ENCODE data around the gene ONECUT1. TPM values are rescaled to one million over a fixed set of nuclear protein-coding genes. Genes with fewer than 3 reads are reported as not detected.

The ONECUT1 gene
- total and polyA plus RNA-seq, 10 donors: not detected

- intact Hi-C loops (cut with DNase I; ENCODE audit: low total_unique reads): no loop called here
- H3K36me3 ChIP-seq: no peaks in the 10 kb centered on the region
These were observed 7.6 kb downstream of the ONECUT1 start for GRCh38 chr15:52782514-52782913.

GRCh38 chr15:52780172-52780980 lies 9.8 kb downstream of the ONECUT1 start:
- Histone ChIP-seq H3K27me3 (replicated peaks in 1 of 7) (peaks cover 13 to 98% (median 48%) of the 10 kb centered on the region in 7 donors), H3K27ac (peak overlapping the region in 4 of 8 donors; percentile 41 to 57 (median 46)), H3K4me3 (peak overlapping the region in 3 of 8 donors; percentile 2 to 52 (median 5)), H3K4me1 (peaks cover 6 to 45% (median 39%) of the 10 kb centered on the region in 6 donors), H3K9me3 (peaks cover 0 to 6% (median 0%) of the 10 kb centered on the region in 8 donors), H3K36me3 (no peaks in the 10 kb centered on the region)
- WGBS, 5 donors: 3 to 5% (median 4%) methylated on average over 18 of the region's 18 CpGs
- TF ChIP-seq POLR2AphosphoS5 (IDR thresholded peaks at IDR 0.05) (no peak), CTCF (IDR thresholded peaks at IDR 0.05 in 8 of 11, conservative IDR thresholded peaks at IDR 0.05 in 3 of 11) (peak; percentile 51 to 87 (median 79))
- intact Hi-C loops (cut with DNase I; ENCODE audit: low total_unique reads): no loop called here
- DNase-seq: peak; percentile 81

More at GRCh38 chr15:52782514-52782913, 7.6 kb downstream of the ONECUT1 start:
- Histone ChIP-seq H3K4me3 (no peak overlapping the region), H3K27me3 (replicated peaks in 1 of 7) (peaks cover 20 to 100% (median 69%) of the 10 kb centered on the region in 7 donors), H3K9me3 (peaks cover 0 to 6% (median 0%) of the 10 kb centered on the region in 8 donors), H3K27ac (no peak overlapping the region), H3K4me1 (peaks cover 6 to 65% (median 46%) of the 10 kb centered on the region in 6 donors)
- no peak for TF ChIP-seq CTCF (IDR thresholded peaks at IDR 0.05 in 8 of 11, conservative IDR thresholded peaks at IDR 0.05 in 3 of 11)
- TF ChIP-seq POLR2AphosphoS5 (IDR thresholded peaks at IDR 0.05): no peak
- TF ChIP-seq POLR2A (IDR thresholded peaks at IDR 0.05): no peak
- no peak for DNase-seq
- 38 to 63% (median 45%) methylated on average over 1 of the region's 1 CpG for WGBS, 5 donors

GRCh38 chr15:52778457-52778856 lies 11.7 kb downstream of the ONECUT1 start:
- H3K27ac ChIP-seq: no peak overlapping the region
- peaks cover 6 to 26% (median 19%) of the 10 kb centered on the region in 6 donors for H3K4me1 ChIP-seq
- intact Hi-C loops (cut with DNase I; ENCODE audit: low total_unique reads): no loop called here
- no peak for DNase-seq
- peaks cover 0 to 5% (median 0%) of the 10 kb centered on the region in 8 donors for H3K9me3 ChIP-seq
- peaks cover under 1 to 94% (median 33%) of the 10 kb centered on the region in 7 donors for H3K27me3 ChIP-seq (replicated peaks in 1 of 7)
- no peaks in the 10 kb centered on the region for H3K36me3 ChIP-seq
- WGBS, 5 donors: 53 to 70% (median 59%) methylated on average over 1 of the region's 1 CpG
- TF ChIP-seq POLR2A (IDR thresholded peaks at IDR 0.05) (no peak), POLR2AphosphoS5 (IDR thresholded peaks at IDR 0.05) (no peak), CTCF (IDR thresholded peaks at IDR 0.05 in 8 of 11, conservative IDR thresholded peaks at IDR 0.05 in 3 of 11) (no peak)
- no peak overlapping the region for H3K4me3 ChIP-seq

- H3K9me3 ChIP-seq: no peaks in the 10 kb centered on the region
- intact Hi-C loops (cut with DNase I; ENCODE audit: low total_unique reads): no loop called here
- no peak for TF ChIP-seq CTCF (IDR thresholded peaks at IDR 0.05 in 8 of 11, conservative IDR thresholded peaks at IDR 0.05 in 3 of 11)
- no peak for TF ChIP-seq POLR2AphosphoS5 (IDR thresholded peaks at IDR 0.05)
- TF ChIP-seq POLR2A (IDR thresholded peaks at IDR 0.05): no peak
- no peaks in the 10 kb centered on the region for H3K36me3 ChIP-seq
- WGBS, 5 donors: 57 to 73% (median 60%) methylated on average over 5 of the region's 5 CpGs
- peaks cover 0 to 73% (median 4%) of the 10 kb centered on the region in 7 donors for H3K27me3 ChIP-seq (replicated peaks in 1 of 7)
- H3K4me1 ChIP-seq: no peaks in the 10 kb centered on the region
- H3K4me3 ChIP-seq: no peak overlapping the region
- DNase-seq: no peak
- no peak overlapping the region for H3K27ac ChIP-seq
These were observed 17.4 kb downstream of the ONECUT1 start for GRCh38 chr15:52772766-52773165.
